Transverse colon (tissue), 4 donors: ENCODE measurements around the gene SLC38A6. TPM values are rescaled to one million over a fixed set of nuclear protein-coding genes. Genes with fewer than 3 reads are reported as not detected.

Source experiments
- DNase-seq: peaks from one replicate; pipeline ENCODE4 v3.0.0-alpha.2; 2019
- H3K27ac ChIP-seq, 4 donors: fragments of 200-600 bp; sonication (generic); 2 replicates each; pipeline ENCODE4 v1.5.1; 2016 to 2018; ENCODE audit warnings: inconsistent platforms in 4 of 4
- H3K27me3 ChIP-seq: fragments of 200-600 bp; sonication (generic); 2 replicates; pipeline ENCODE4 v1.5.1; 2017; ENCODE audit warnings: inconsistent platforms
- H3K36me3 ChIP-seq, 4 donors: fragments of 200-600 bp; sonication (generic); 2 replicates each; pipeline ENCODE4 v1.5.1; 2017 to 2019; ENCODE audit warnings: inconsistent platforms in 4 of 4
- H3K4me1 ChIP-seq, 4 donors: fragments of 200-600 bp; sonication (generic); 2 replicates each; pipeline ENCODE4 v1.5.1; 2017 to 2020; ENCODE audit warnings: inconsistent platforms in 4 of 4
- H3K4me3 ChIP-seq, 4 donors: fragments of 200-600 bp; sonication (generic); 1 replicate in 1 of 4; 2 replicates in 3 of 4; pipeline versions ENCODE4 v1.5.1 to v1.6.1; 2017 to 2019; ENCODE audit warnings: inconsistent platforms in 4 of 4
- H3K9me3 ChIP-seq, 2 donors: fragments of 200-600 bp; sonication (generic); 2 replicates each; pipeline ENCODE4 v1.5.1; 2017 to 2019; ENCODE audit warnings: inconsistent platforms in 2 of 2
- EP300 ChIP-seq: sonication (generic); formaldehyde crosslinking; IDR thresholded peaks from one replicate; pipeline ENCODE4 v1.6.1; 2017; ENCODE audit warnings: antibody characterized with exemption, low read depth
- POLR2A ChIP-seq: fragments of 450-650 bp; IDR thresholded peaks from one replicate; pipeline ENCODE4 v1.6.1; 2016; ENCODE audit warnings: antibody characterized with exemption, mild to moderate bottlenecking, moderate library complexity
- POLR2AphosphoS5 ChIP-seq, 3 donors: sonication (generic); formaldehyde crosslinking; IDR thresholded peaks; one replicate each; pipeline ENCODE4 v1.6.1; 2016; ENCODE audit warnings: antibody characterized with exemption in 3 of 3
- whole genome bisulfite sequencing, 2 donors: methylation state at CpG; one replicate each; pipeline ENCODE4 v1.1.5; 2018; ENCODE audit warnings: low coverage in 1 of 2; 5-methylcytosine and 5-hydroxymethylcytosine counted together
- in situ Hi-C, 4 donors: fragments of 200-750 bp; cut with MboI; loops; one replicate each; pipeline versions ENCODE4 v1.15.0 to v1.15.1; 2017; ENCODE audit warnings: low sequenced_read_pairs in 3 of 4, low pct_ligation_motif_present in 1 of 4, low pct_unique_long_range_greater_than_20kb in 1 of 4
- intact Hi-C: fragments of 100-400 bp; cut with DNase I; formaldehyde crosslinking; loops from one replicate; pipeline ENCODE4 v1.15.1; 2023; ENCODE audit warnings: low total_unique reads
- total RNA-seq, 4 donors: library from RNA; depleted of rRNA; stranded (reverse); fragments of >200 nt; gene quantifications; one replicate each; pipeline ENCODE4 v1.1.0, GENCODE V29; 2016
- TF ChIP-seq, protein P1 (sequence below), 5 experiments: fragments of 200-600 bp in 3 of 5; fragments of 450-650 bp in 2 of 5; sonication (generic) in 3 of 5; IDR thresholded peaks; 1 replicate in 2 of 5; 2 replicates in 3 of 5; pipeline ENCODE4 v1.5.1; 2016 to 2017; ENCODE audit warnings: antibody characterized with exemption in 5 of 5, inconsistent platforms in 3 of 5, mild to moderate bottlenecking in 2 of 5, moderate library complexity in 1 of 5

The SLC38A6 gene
- total RNA-seq, 4 donors from 2014 or later = 7.9 to 20.6 (median 10.0) TPM; not detected in 1

DNA sequence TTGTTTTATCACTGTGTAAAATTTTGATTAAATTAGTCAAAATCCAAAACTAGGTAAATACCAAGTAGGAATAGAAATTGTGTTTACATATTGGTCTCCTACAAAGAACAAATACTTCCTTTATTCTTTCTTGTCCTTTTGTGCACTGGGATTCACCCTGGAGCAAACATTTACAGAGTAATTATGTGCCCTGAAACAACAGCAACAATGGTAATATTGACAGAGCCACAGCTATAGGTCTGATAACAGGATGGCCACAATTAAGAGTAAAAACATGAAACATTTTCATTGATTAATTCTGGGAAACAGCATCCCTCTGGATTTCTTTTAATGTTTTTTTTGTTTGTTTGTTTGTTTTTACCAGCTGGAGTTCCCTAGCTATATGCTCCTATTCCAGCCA is 61.2 kb downstream of the SLC38A6 start:
- Histone ChIP-seq H3K4me3 (no peak overlapping the region), H3K9me3 (no peaks in the 10 kb centered on the region), H3K27ac (no peak overlapping the region), H3K4me1 (no peaks in the 10 kb centered on the region), H3K36me3 (no peaks in the 10 kb centered on the region), H3K27me3 (no peaks in the 10 kb centered on the region)
- no peak for TF ChIP-seq POLR2A
- no peak for TF ChIP-seq POLR2AphosphoS5 (IDR thresholded peaks at IDR 0.05)
- TF ChIP-seq, protein P1, sequence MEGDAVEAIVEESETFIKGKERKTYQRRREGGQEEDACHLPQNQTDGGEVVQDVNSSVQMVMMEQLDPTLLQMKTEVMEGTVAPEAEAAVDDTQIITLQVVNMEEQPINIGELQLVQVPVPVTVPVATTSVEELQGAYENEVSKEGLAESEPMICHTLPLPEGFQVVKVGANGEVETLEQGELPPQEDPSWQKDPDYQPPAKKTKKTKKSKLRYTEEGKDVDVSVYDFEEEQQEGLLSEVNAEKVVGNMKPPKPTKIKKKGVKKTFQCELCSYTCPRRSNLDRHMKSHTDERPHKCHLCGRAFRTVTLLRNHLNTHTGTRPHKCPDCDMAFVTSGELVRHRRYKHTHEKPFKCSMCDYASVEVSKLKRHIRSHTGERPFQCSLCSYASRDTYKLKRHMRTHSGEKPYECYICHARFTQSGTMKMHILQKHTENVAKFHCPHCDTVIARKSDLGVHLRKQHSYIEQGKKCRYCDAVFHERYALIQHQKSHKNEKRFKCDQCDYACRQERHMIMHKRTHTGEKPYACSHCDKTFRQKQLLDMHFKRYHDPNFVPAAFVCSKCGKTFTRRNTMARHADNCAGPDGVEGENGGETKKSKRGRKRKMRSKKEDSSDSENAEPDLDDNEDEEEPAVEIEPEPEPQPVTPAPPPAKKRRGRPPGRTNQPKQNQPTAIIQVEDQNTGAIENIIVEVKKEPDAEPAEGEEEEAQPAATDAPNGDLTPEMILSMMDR (IDR thresholded peaks at IDR 0.05) = no peak
- no peak for TF ChIP-seq EP300
- DNase-seq = no peak
- intact Hi-C loops = no loop called here
- in situ Hi-C loops = no loop called here

DNA sequence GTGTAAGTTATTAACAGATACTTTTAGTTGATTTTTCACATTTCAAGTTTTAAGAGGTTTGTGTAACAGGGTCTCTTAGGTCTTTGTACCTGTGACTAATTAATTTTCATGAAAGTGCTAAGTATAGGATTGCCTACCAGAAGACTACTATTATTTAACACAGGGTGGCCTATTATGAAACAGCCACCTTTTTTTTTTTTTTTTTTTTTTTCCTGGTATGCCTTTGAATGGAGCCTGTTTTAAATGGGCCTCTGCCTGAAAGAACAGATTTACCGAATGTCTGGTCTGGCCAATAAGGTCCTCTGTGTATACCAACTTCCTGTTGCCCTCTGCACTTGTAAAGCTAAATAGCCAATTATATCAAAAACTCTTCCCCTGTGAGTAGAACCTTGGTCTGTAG is 62.5 kb downstream of the SLC38A6 start:
- in situ Hi-C loops = no loop called here
- intact Hi-C loops = no loop called here
- TF ChIP-seq POLR2AphosphoS5 (IDR thresholded peaks at IDR 0.05) = no peak
- Histone ChIP-seq H3K4me3 (no peak overlapping the region), H3K36me3 (no peaks in the 10 kb centered on the region), H3K27me3 (no peaks in the 10 kb centered on the region), H3K9me3 (no peaks in the 10 kb centered on the region), H3K27ac (no peak overlapping the region), H3K4me1 (no peaks in the 10 kb centered on the region)
- WGBS, 2 donors = 62 to 95% methylated on average over 1 of the region's 1 CpG
- DNase-seq = no peak

DNA sequence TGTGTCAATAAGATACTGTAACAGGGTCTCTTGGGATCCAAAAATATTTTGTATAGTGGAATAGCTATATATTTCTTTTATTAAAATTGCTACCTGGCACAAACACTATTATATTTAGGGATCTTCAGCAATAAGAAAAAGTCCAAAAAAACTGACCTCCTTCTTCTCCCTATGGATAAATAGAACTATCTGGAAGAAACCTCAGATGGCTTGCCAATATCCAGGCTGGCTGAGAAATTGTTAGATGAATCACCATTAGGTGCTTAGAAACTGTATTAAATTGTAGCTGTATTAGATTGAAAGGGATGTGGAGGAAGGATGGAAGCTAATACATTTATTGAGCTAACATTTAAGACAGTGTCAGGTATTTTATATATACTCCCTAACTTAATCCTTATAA is 66.0 kb downstream of the SLC38A6 start:
- Histone ChIP-seq H3K9me3 (no peaks in the 10 kb centered on the region), H3K36me3 (no peaks in the 10 kb centered on the region), H3K4me3 (no peak overlapping the region), H3K27me3 (no peaks in the 10 kb centered on the region), H3K4me1 (no peaks in the 10 kb centered on the region), H3K27ac (no peak overlapping the region)
- DNase-seq = no peak
- intact Hi-C loops = no loop called here
- no peak for TF ChIP-seq POLR2AphosphoS5 (IDR thresholded peaks at IDR 0.05)
- TF ChIP-seq POLR2A = no peak
- TF ChIP-seq, protein P1 (IDR thresholded peaks at IDR 0.05) = no peak
- no peak for TF ChIP-seq EP300
- in situ Hi-C loops = no loop called here

DNA sequence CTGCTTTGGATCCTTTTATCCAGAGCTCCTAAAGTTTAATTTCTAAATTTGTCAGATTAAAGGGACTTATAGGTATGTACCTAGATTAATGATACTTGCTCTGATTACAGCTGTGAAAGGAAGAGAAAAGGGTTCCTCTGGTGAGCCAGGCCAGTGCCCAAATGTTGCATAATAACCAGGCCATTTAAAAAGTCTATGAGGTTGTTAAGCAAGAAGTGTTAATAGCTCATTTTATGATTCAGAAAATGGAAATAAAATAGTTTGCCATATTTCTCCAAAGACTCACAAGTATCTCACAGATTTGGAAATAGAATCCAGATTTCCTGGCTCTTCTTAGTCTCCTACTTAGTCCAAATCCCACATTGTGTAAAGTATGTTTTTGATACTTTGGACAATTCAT is 67.6 kb downstream of the SLC38A6 start:
- no peaks in the 10 kb centered on the region for H3K4me1 ChIP-seq
- peaks cover 0 to 1% of the 10 kb centered on the region in 2 donors for H3K9me3 ChIP-seq
- no peak overlapping the region for H3K27ac ChIP-seq
- no peak overlapping the region for H3K4me3 ChIP-seq
- H3K27me3 ChIP-seq = no peaks in the 10 kb centered on the region
- TF ChIP-seq, protein P1 (IDR thresholded peaks at IDR 0.05) = no peak
- TF ChIP-seq POLR2AphosphoS5 (IDR thresholded peaks at IDR 0.05) = no peak
- TF ChIP-seq EP300 = no peak
- no peak for TF ChIP-seq POLR2A
- in situ Hi-C loops = no loop called here
- intact Hi-C loops = no loop called here
- no peak for DNase-seq
- no peaks in the 10 kb centered on the region for H3K36me3 ChIP-seq

DNA sequence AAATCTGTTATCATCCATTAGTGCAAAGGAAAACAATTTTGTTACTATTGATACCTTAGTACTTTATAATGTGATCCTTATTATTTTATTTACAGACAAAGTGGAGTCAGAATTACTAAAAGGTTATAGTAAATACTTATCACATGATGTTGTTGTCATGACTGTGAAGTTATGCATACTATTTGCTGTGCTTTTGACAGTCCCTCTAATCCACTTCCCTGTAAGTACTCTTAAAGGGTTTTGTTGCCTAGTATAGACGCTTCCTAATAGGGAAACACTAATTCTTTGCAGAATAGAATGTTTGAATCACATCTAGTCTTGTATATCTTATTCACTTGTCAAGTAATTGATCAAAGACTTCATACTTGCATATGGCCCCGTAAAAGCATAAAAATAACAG is 69.4 kb downstream of the SLC38A6 start:
- Histone ChIP-seq H3K27me3 (no peaks in the 10 kb centered on the region), H3K27ac (no peak overlapping the region), H3K36me3 (no peaks in the 10 kb centered on the region), H3K9me3 (peaks cover 0 to 7% of the 10 kb centered on the region in 2 donors), H3K4me1 (no peaks in the 10 kb centered on the region), H3K4me3 (no peak overlapping the region)
- intact Hi-C loops = no loop called here
- in situ Hi-C loops = no loop called here
- TF ChIP-seq POLR2AphosphoS5 (IDR thresholded peaks at IDR 0.05) (no peak), EP300 (no peak)
- 84 to 90% methylated on average over 2 of the region's 2 CpGs for WGBS, 2 donors
- DNase-seq = no peak
